GM12873 (cell line): ENCODE results near the gene ZMYM3.

Experiments used
- CTCF ChIP-seq: IDR thresholded peaks from 2 replicates; pipeline ENCODE4 v1.5.1; 2012; ENCODE audit warnings: low read depth, mild to moderate bottlenecking, moderate library complexity, low read length, control low read depth; ENCODE audit not compliant: insufficient read depth; ENCODE audit errors: missing control alignments

Gene ZMYM3

DNA sequence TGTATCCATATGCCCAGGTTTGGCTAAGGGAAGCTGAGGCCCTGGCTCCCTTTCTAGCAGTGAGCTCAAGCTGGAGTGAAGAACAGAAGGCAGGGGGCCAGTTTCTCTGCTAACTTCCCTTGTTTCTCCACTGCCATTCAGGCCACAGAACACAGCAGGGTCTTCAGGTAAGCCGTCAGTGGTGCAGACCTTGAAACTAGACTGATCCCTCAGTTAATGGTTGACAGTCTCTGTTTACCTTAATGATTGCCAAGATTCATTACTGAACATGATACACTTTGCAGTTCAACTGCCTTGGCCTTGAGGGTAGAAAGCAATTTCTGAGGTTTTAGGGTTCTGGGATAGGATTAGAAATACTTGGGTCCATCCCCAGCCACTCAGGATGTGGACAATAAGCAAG, 39.8 kb downstream of the ZMYM3 start:
- no peak for TF ChIP-seq CTCF

DNA sequence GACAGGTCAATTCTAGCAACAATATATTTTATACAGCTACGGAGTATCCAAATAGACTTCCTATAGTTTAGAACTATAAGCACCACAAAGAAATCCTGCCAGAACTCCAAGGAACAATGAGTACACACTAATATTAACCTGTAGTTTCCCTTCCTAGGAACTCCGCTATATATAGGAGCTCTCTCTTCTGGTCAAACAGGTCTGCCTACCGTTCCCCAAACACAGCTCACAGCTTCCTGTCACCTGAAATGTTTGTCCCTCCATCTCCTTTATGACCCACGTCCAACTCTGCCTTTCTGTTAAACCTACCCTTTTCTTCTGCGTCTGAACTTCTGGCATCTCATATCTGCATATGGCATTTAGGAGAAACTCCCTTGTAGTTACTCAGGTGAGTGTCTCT, 41.4 kb downstream of the ZMYM3 start:
- TF ChIP-seq CTCF, result no peak

DNA sequence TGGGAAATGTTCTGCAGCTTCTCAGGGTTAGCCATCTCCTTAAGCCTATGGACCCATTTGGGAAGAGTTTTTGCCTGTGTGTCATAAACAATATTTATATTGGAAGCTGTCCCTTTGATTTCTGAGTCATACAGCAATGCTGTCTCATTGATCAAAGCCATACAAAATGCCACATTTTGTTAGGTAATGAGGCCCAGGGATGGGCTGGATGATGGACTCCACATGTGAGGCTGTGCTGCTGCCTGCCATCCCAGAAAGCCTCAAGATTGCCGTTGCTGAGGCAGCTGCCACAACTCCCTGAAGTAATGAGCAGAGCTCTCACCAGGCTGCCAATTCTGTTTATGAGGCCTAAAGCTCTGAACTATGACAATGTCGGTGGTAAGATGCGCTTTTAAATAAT, 43.1 kb downstream of the ZMYM3 start:
- TF ChIP-seq CTCF, result no peak

DNA sequence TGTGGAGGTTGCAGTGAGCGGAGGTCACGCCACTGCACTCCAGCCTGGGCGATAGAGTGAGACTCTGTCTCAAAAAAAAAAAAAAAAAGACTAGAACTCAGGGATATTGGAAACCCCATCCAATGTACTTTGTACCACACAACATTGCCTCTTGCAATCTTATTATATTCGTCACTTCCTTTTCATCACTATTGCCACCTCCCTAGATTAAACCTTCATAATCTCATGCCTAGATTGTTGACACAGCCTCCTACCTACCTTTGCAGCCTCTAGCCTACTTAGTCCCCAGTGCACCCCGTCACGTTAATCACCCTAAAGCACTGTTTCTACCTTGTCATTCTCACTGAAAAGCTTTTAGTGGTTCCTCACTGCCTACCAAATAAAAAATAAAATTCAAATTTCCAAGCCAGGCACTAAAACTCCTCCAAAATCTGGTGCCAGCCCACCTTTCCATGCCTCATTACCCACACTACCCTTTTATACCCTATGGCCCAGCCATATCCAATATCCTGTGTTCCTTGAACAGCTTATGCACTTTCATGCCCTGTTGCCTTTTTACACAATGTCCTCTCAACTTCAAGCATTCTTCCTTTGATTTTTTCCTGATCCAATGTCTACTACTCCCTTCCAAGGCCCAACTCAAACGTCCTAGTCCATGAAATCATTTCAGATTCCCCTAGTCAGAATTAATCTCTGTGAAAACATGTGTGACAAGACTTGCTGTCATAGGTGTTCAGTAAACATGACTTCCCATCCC, 54.5 kb downstream of the ZMYM3 start:
- TF ChIP-seq CTCF, result no peak

DNA sequence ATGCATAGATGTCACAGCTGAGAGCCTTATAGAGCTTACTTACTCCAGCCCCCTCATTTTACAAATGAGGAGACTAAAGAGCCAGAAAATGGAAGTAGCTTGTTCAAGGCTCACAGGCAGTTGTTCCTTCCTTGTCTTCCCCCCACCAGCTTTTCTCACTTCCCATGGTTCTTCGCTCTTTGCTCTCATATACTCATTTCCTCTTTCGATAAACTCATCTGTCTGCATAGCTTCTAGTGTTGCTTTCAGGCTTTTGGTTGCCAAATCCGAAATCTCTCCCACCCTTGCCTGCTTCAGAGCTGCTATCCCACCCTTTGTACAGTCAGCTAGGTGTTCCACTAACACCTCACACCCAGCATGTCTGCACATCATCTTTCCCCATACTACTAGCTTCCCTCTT, 55.9 kb downstream of the ZMYM3 start:
- no peak for TF ChIP-seq CTCF

- TF ChIP-seq CTCF, result no peak
Measured at GRCh38 chrX:71195964-71196649, 57.8 kb downstream of the ZMYM3 start.

GRCh38 chrX:71191248-71191647, 62.7 kb downstream of the ZMYM3 start:
- TF ChIP-seq CTCF, result no peak
